ENCODE results near the gene IL33. TPM values are rescaled to one million over a fixed set of nuclear protein-coding genes. Genes with fewer than 3 reads are reported as not detected.

The IL33 gene
- total and polyA plus RNA-seq, 2 experiments from 2014 or later, result not detected

- TF ChIP-seq REST (IDR thresholded peaks at IDR 0.05; ENCODE audit: unreplicated experiment), result no peak
- no peak for TF ChIP-seq CREB1 (CRISPR knock-in tag; IDR thresholded peaks at IDR 0.05; ENCODE audit: low read depth)
- TF ChIP-seq ETS1 (IDR thresholded peaks at IDR 0.05), result no peak
- no peak for TF ChIP-seq STAT1 (IDR thresholded peaks at IDR 0.05; ENCODE audit: unreplicated experiment)
- no peak for TF ChIP-seq CTCF (conservative IDR thresholded peaks at IDR 0.05; ENCODE audit: low read depth in 2 of 2)
- TF ChIP-seq POLR2AphosphoS5 (IDR thresholded peaks at IDR 0.05; ENCODE audit: low read depth), result no peak
- TF ChIP-seq EZH2 (IDR thresholded peaks at IDR 0.05; ENCODE audit: low read depth, unreplicated experiment), result no peak
- TF ChIP-seq EZH2phosphoT487 (IDR thresholded peaks at IDR 0.05; ENCODE audit: unreplicated experiment), result no peak
Observed at GRCh38 chr9:6268826-6269397, 53.3 kb downstream of the IL33 start (continued).

- H3K9me2 ChIP-seq (ENCODE audit: insufficient read depth), result no peaks in the 10 kb centered on the region
- H3F3A ChIP-seq (replicated peaks; ENCODE audit: low read depth), result no peaks in the 10 kb centered on the region
- H3K36me3 ChIP-seq (ENCODE audit: insufficient read depth), result no peaks in the 10 kb centered on the region
- no peak overlapping the region for H2AFZ ChIP-seq
- H3K79me2 ChIP-seq (replicated peaks; ENCODE audit: insufficient read depth), result no peaks in the 10 kb centered on the region
- H3K9me3 Mint-ChIP-seq, result peaks cover 7% of the 10 kb centered on the region; the same call in 1 of the 3 replicates
- no peak for TF ChIP-seq ZNF331 (CRISPR knock-in tag; IDR thresholded peaks at IDR 0.05; ENCODE audit: low read depth)
- no peak for TF ChIP-seq CREB1 (CRISPR knock-in tag; IDR thresholded peaks at IDR 0.05; ENCODE audit: low read depth)
- no peak for TF ChIP-seq STAT1 (IDR thresholded peaks at IDR 0.05; ENCODE audit: unreplicated experiment)
- no peak for TF ChIP-seq ZNF114 (CRISPR knock-in tag; IDR thresholded peaks at IDR 0.05)
- no peak for TF ChIP-seq POLR2AphosphoS5 (IDR thresholded peaks at IDR 0.05; ENCODE audit: low read depth)
- no peak for TF ChIP-seq REST (IDR thresholded peaks at IDR 0.05; ENCODE audit: unreplicated experiment)
- TF ChIP-seq NANOG (IDR thresholded peaks at IDR 0.05; ENCODE audit: borderline replicate concordance), result no peak
- TF ChIP-seq CTCF (conservative IDR thresholded peaks at IDR 0.05; ENCODE audit: low read depth in 2 of 2), result no peak
- no peak for TF ChIP-seq ETS1 (IDR thresholded peaks at IDR 0.05)
- no peak for TF ChIP-seq EZH2phosphoT487 (IDR thresholded peaks at IDR 0.05; ENCODE audit: unreplicated experiment)
- H3K4me3 ChIP-seq, result no peak overlapping the region
- DNase-seq (ENCODE audit: low spot score) (no peak), ATAC-seq (no peak)
- H4K20me1 ChIP-seq (replicated peaks; ENCODE audit: insufficient read depth), result no peaks in the 10 kb centered on the region
- no peaks in the 10 kb centered on the region for H3K4me1 ChIP-seq (ENCODE audit: insufficient read depth)
- H3K27me3 ChIP-seq (ENCODE audit: insufficient read depth), result no peaks in the 10 kb centered on the region
- no peak overlapping the region for H3K27ac Mint-ChIP-seq
- H3K27me3 Mint-ChIP-seq (ENCODE audit: insufficient read depth, low read depth, poor library complexity), result peaks cover 3% of the 10 kb centered on the region
- H3K4me2 ChIP-seq, result no peak overlapping the region
- H3K27ac ChIP-seq (ENCODE audit: low read depth), result no peak overlapping the region
- no peaks in the 10 kb centered on the region for H3K4me1 Mint-ChIP-seq
- H3K36me3 Mint-ChIP-seq (ENCODE audit: low read depth), result no peaks in the 10 kb centered on the region
- no peak overlapping the region for H3K4me3 Mint-ChIP-seq
Observed at GRCh38 chr9:6270896-6271295, 55.3 kb downstream of the IL33 start.

Data from GM23338 (cell line).